K562 (cell line): Measurements from ENCODE around the gene KCNJ10. TPM values are rescaled to one million over a fixed set of nuclear protein-coding genes. Genes with fewer than 3 reads are reported as not detected.

Experiments
- CEBPB ChIP-seq: fragments of 450-650 bp; IDR thresholded peaks from 2 replicates; pipeline ENCODE4 v1.6.1; 2016; ENCODE audit warnings: missing genetic modification characterization, missing compliant biosample characterization
- CUX1 ChIP-seq: fragments of 200-800 bp; sonication (Bioruptor generic); IDR thresholded peaks from 2 replicates; pipeline ENCODE4 v1.6.1; 2016; ENCODE audit warnings: missing genetic modification characterization, missing compliant biosample characterization
- HBP1 ChIP-seq: fragments of 450-650 bp; formaldehyde crosslinking; IDR thresholded peaks from 2 replicates; pipeline ENCODE4 v1.4.0; 2022; ENCODE audit warnings: missing genetic modification characterization
- HNRNPUL1 ChIP-seq: fragments of 200-400 bp; formaldehyde crosslinking; IDR thresholded peaks from 2 replicates; pipeline ENCODE4 v1.6.1; 2017; ENCODE audit warnings: low read length
- L3MBTL2 ChIP-seq: fragments of 450-650 bp; IDR thresholded peaks from 2 replicates; pipeline ENCODE4 v1.6.1; 2016; ENCODE audit warnings: mild to moderate bottlenecking, moderate library complexity
- MTA1 ChIP-seq: fragments of 450-650 bp; IDR thresholded peaks from 2 replicates; pipeline ENCODE4 v1.6.1; 2017; ENCODE audit warnings: borderline replicate concordance
- POLR2H ChIP-seq: IDR thresholded peaks from 2 replicates; pipeline ENCODE4 v1.6.1; 2016; ENCODE audit warnings: missing genetic modification characterization, low read depth, mild to moderate bottlenecking, control low read depth, missing compliant biosample characterization, moderate library complexity
- RBM22 ChIP-seq: fragments of 200-400 bp; formaldehyde crosslinking; IDR thresholded peaks from 2 replicates; pipeline ENCODE4 v1.6.1; 2018; ENCODE audit warnings: low read length, low read depth; ENCODE audit not compliant: poor library complexity, severe bottlenecking
- SRF ChIP-seq, 2 experiments: fragments of 250-450, 450-650 bp in 1 of 2; sonication (Bioruptor Pico) in 1 of 2; sonication (generic) in 1 of 2; formaldehyde crosslinking; IDR thresholded peaks; 2 replicates each; pipeline versions ENCODE4 v1.5.0 to v1.5.1; 2020 to 2022; ENCODE audit warnings: mild to moderate bottlenecking in 1 of 2, missing genetic modification reagents in 1 of 2
- ZBTB8A ChIP-seq: fragments of 450-650 bp; IDR thresholded peaks from 2 replicates; pipeline ENCODE4 v1.6.1; 2018; ENCODE audit warnings: mild to moderate bottlenecking, moderate library complexity; ENCODE audit not compliant: partially characterized antibody
- polyA plus RNA-seq, 8 experiments: library from polyadenylated mRNA; depleted of rRNA in 4 of 8; stranded (reverse) in 5 of 8; unstranded in 3 of 8; fragments of >200 nt; fragmentation: Nextera tagmentation in 2 of 8; fragmentation: Illumina TruSeq in 1 of 8; extraction: Ambion mirVana in 2 of 8; extraction: Trizol in 1 of 8; gene quantifications; 2 replicates each; pipeline versions ENCODE4 v1.2.1 to v1.2.3, GENCODE V29; 2011 to 2014; ENCODE audit warnings: inconsistent platforms in 1 of 8, missing spikeins in 1 of 8
- total RNA-seq, 7 experiments: library from RNA; depleted of rRNA in 6 of 7; stranded (reverse); fragments of >200 nt in 6 of 7; fragmentation: Illumina TruSeq in 2 of 7; extraction: Trizol in 2 of 7; gene quantifications; 2 replicates each; pipeline versions ENCODE4 v1.2.1 to v1.2.3, GENCODE V29; 2011 to 2021; ENCODE audit warnings: low replicate concordance in 1 of 7
- TF ChIP-seq, protein P1 (sequence below): sonication (generic); formaldehyde crosslinking; IDR thresholded peaks from 2 replicates; pipeline ENCODE4 v1.8.0; 2022; ENCODE audit warnings: missing genetic modification reagents, mild to moderate bottlenecking, moderate library complexity, borderline replicate concordance
- TF ChIP-seq, protein P2 (sequence below): fragments of 450-650 bp; IDR thresholded peaks from 2 replicates; pipeline ENCODE4 v1.6.1; 2018; ENCODE audit not compliant: partially characterized antibody
- TF ChIP-seq, protein P3 (sequence below): IDR thresholded peaks from 2 replicates; pipeline ENCODE4 v1.6.1; 2012; ENCODE audit warnings: low read depth, low read length, improper control_type of control experiment, borderline replicate concordance

Gene KCNJ10
- total and polyA plus RNA-seq, 9 of the 15 experiments (the other 6 are each of a cell fraction or from before 2014, with no cell fraction given), result 0.06 to 0.11 TPM; not detected in 7

GRCh38 chr1:160098852-160099561, 29.0 kb upstream of the KCNJ10 start (continued):
- TF ChIP-seq, protein P1, sequence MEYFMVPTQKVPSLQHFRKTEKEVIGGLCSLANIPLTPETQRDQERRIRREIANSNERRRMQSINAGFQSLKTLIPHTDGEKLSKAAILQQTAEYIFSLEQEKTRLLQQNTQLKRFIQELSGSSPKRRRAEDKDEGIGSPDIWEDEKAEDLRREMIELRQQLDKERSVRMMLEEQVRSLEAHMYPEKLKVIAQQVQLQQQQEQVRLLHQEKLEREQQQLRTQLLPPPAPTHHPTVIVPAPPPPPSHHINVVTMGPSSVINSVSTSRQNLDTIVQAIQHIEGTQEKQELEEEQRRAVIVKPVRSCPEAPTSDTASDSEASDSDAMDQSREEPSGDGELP (CRISPR knock-in tag), result no peak; the same call in 1 of the 2 replicates
- TF ChIP-seq RBM22, result no peak
- peak; percentile 47; the same call in 1 of the 2 replicates for TF ChIP-seq L3MBTL2
- TF ChIP-seq, protein P2, sequence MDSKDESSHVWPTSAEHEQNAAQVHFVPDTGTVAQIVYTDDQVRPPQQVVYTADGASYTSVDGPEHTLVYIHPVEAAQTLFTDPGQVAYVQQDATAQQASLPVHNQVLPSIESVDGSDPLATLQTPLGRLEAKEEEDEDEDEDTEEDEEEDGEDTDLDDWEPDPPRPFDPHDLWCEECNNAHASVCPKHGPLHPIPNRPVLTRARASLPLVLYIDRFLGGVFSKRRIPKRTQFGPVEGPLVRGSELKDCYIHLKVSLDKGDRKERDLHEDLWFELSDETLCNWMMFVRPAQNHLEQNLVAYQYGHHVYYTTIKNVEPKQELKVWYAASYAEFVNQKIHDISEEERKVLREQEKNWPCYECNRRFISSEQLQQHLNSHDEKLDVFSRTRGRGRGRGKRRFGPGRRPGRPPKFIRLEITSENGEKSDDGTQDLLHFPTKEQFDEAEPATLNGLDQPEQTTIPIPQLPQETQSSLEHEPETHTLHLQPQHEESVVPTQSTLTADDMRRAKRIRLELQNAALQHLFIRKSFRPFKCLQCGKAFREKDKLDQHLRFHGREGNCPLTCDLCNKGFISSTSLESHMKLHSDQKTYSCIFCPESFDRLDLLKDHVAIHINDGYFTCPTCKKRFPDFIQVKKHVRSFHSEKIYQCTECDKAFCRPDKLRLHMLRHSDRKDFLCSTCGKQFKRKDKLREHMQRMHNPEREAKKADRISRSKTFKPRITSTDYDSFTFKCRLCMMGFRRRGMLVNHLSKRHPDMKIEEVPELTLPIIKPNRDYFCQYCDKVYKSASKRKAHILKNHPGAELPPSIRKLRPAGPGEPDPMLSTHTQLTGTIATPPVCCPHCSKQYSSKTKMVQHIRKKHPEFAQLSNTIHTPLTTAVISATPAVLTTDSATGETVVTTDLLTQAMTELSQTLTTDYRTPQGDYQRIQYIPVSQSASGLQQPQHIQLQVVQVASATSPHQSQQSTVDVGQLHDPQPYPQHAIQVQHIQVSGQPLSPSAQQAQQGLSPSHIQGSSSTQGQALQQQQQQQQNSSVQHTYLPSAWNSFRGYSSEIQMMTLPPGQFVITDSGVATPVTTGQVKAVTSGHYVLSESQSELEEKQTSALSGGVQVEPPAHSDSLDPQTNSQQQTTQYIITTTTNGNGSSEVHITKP, result peak; percentile 77
- TF ChIP-seq POLR2H (tag), result no peak
- no peak for TF ChIP-seq CEBPB (tag)
- no peak for TF ChIP-seq MTA1
- TF ChIP-seq, protein P3, sequence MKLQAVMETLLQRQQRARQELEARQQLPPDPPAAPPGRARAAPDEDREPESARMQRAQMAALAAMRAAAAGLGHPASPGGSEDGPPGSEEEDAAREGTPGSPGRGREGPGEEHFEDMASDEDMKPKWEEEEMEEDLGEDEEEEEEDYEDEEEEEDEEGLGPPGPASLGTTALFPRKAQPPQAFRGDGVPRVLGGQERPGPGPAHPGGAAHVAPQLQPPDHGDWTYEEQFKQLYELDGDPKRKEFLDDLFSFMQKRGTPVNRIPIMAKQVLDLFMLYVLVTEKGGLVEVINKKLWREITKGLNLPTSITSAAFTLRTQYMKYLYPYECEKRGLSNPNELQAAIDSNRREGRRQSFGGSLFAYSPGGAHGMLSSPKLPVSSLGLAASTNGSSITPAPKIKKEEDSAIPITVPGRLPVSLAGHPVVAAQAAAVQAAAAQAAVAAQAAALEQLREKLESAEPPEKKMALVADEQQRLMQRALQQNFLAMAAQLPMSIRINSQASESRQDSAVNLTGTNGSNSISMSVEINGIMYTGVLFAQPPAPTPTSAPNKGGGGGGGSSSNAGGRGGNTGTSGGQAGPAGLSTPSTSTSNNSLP, result no peak
- no peak for TF ChIP-seq HNRNPUL1
- no peak for TF ChIP-seq CUX1 (CRISPR knock-in tag)
- TF ChIP-seq HBP1, result no peak
- TF ChIP-seq ZBTB8A, result no peak
- peak in 1 of 2 experiments; percentile 79; a peak in 1 of 4 replicates for TF ChIP-seq SRF (CRISPR knock-in tag; IDR thresholded peaks at IDR 0.05)
